HG03097 (cell line): Measurements from ENCODE around the gene KIF6.

Experiments
- ATAC-seq: cut with Tn5 transposase; IDR thresholded peaks from one replicate; pipeline ENCODE4 v1.9.1; 2021; ENCODE audit not compliant: unreplicated experiment, low FRiP score

The KIF6 gene

DNA sequence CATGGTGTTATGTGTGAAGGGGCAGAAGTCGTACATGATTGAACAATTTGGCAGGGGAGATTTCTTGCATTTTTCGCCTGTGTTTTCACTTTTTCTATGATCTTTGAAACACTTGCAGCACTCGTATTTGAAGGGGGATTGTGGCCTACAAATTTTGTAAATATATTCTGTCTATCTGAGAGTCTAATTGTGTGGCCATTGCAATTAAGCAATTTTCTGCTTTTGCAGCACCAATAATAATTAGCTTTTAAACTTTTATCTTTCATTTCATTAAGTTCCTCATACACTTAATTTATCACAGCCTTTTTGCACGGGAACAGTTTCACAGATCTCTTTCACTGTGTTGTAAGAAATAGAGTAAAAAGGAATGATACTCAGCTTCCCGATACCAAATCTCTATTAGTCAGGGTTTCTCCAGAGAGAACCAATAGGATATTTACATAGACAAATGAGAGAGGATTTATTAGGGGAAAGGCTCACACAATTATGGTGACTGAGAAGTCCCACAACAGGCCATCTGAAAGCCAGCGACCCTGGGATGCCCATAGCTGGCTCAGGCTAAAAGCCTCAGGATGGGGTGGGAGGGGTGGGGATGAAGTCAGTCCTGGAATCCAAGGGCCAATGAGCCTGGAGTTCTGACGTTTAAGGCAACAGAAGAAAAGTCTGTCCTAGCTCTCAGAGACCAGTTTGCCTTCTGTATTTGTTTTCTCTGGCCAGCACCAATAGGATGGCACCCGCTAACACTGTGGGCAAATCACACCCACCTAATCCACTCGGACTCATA, 58.3 kb downstream of the KIF6 start:
- ATAC-seq, result no peak

DNA sequence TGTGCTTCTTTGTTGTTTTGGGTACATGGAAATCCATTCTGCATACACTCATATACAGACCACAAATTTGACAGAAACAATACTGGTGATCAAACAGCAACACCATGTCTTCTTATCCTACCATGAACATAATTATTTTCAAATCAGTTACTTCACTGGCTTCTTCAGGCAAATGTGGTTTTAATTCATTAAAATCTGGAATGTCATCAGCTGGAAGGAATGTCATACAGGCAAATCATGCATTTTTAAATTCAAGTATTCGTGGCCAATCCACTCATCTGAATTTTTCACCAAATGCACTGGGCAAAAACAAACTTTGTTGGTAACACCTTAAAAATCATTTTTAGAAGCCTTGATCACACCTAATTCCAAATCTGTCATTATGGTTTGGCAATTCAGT, 59.3 kb downstream of the KIF6 start:
- ATAC-seq, result no peak

DNA sequence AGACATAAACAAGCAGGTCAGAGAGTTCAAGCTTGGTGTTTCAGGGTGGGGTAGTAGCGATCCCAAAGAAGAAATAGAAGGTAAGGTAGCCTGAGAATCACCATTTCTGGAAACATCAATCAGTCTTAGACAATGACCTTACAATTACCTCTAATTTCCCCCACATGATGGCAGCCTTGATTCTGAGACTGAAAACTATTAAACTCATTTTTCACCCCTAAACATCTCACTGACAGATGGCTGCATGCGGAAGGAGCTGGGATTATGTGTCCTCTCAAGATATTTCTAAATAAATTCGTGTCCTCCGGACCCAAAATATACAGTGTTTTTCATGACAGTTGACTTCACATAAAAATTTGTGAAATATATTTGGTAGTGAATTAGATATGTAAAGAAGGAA, 61.0 kb downstream of the KIF6 start:
- no peak for ATAC-seq

DNA sequence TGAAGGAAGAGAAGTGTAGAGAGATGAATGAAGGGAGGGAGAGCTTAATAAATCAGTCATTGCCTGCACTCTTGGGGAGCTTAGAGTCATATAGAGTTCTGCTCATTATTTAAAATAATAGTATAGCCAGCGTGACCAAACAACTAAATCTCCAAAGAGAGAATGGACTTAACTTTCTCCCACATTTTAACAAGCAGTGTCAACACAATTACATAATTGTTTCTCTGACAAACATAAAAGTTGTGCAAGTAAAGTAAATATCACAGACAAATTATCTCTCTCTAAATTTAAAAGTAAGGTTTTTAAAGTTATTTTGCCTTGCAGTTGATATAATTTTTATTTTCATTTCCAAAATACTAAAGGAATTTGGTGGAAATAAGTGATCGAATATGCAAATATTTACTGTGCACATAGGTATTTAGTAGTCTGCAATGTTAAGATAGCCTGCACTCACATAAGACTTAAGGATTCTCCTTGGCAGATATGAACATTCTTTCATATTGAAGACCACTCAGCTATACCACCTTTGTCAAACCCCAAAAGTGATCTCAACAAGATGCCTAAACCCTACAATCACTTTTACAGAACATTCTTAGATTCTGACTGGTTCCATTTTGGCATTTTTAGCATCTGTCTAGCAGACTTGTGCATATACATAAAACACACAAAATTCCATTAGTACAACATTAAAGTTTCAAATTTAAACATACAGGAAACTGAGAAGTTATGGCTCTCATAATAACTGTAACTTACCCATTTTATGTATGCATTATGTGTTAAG, 67.7 kb downstream of the KIF6 start:
- no peak for ATAC-seq

DNA sequence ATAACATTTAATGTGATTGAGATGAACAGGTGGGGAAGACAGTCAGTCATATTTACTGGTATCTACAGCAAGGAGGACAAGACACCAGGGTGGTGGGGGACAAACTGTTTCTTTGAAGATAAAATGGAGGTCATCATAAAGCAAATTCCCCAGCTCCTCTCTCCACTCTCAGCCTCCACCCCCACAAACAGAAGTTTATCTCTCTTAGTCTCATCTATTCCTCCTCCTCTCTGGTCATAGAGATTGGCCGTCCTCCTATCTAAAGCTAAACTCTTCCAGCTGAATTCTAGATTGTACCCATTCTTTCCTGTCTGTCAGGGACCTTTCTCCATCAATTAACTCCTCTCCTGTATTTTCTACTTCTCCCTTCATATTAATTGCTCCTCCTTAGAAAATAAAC, 71.1 kb downstream of the KIF6 start:
- ATAC-seq, result no peak

DNA sequence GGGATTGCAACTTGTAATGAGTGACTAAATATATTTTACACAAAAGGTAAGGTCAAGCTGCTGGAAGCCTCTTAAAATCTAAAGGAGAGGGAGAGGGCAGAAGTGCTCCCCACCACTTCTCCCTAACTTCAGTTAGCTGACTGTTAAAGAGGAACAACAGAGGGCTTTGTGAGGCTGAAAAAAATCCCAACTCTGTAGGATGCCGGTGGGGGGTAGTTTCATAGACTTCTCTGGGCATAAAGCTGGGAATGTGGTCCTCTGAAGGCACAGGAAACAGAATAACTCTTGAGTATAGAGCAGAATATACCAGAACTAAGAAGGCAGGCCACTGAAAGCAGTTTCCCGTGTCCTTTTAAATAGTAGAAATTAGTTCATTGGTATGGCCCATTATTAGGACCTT, 71.6 kb downstream of the KIF6 start:
- ATAC-seq, result no peak

DNA sequence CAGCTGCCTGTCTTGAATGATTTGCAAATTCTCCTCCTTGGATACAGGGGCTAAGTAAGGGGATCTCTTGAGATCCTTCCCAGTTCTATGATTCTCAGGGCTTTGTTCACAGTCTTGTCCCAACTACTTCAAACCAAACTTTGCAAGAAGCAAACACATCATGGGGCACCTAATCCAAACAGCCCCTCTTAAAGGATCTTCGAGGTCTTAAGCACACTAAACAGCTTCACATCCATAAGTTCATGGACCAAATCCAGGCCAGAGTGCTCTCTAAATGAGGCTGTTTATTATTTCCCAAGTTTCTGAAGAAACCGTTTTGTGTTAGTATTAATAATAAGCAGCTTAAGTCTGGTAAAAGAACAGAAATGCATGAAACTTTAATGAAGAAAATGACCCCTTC, 75.2 kb downstream of the KIF6 start:
- ATAC-seq, result no peak

DNA sequence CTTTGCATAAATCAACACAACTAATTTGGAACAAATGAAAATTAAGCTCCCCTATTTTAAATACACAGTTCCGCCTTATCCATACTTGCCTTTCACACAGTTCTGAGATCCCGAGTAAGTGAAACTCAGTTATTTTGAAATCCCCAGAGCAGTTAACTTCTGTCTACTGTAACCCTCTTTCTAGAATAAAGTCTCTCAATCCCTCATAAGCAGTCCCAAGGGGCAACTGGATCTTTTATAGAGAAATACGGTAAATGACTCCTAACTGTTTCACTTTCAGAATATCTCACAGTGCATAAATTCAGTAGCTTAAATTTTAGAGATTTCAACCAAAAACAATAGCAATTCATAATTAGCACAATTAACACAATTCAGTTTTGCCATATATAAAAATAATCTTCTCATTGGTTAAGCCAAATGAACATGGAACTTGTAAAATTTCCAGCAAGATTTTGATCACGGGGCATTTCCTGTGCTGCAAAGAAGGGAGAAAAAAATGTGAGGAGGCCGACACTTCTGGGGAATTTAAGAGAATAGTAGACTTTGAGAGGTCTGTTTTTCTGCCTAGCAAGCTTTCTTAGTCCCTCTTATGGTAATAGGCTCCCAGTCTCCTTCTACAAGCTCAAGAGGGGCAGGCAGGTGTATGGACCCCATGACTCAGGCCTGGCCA, 78.3 kb downstream of the KIF6 start:
- ATAC-seq, result no peak

DNA sequence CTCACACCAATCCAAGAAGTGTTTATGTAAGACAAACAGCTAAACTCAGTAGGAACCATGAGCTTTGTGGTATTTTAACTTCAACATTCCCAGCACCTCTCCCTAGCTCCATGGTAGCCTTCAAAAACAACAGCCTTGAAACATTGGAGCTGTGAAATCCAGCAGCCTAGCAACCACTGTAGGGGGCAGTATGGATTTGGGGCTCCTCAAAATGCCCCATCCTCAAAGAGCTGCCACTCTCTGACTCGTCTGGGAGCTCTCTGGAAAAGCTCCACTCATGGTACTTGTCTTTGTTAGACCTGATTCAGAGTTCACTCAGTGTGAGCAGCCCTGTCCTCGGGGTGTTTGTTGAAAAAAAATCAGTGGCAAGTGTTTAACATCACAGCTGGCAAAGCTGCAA, 82.9 kb downstream of the KIF6 start:
- ATAC-seq, result no peak

DNA sequence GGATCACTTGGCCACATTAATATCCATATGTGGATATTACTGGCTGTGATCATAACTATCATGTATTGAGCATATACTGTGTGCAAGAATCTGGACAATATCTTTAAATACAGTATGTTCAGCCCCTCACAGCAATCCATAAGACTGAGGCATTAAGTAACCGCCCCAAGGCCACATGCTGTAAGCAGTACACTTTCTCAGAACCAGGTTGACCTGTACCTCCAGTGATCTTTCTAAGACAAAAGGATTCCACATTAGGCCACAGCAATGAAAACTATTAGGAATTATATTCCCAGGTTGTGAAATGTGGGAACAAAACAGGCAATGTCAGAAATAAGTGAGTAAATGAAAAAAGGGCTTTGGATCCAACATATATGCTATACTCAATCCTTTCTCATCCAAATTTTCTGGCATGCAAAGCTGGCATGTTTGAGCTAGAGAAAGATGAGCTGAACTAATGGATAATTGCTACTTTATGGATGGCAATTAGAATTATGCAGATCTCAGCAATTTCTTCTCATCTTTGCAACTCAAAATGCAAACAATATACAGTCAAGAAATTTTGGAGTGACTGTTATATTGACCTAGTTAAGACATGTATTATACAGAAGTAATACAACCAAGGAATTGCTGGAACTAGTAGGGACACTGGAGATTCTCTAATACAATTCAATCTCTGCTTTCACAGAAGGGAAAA, 86.9 kb downstream of the KIF6 start:
- no peak for ATAC-seq

DNA sequence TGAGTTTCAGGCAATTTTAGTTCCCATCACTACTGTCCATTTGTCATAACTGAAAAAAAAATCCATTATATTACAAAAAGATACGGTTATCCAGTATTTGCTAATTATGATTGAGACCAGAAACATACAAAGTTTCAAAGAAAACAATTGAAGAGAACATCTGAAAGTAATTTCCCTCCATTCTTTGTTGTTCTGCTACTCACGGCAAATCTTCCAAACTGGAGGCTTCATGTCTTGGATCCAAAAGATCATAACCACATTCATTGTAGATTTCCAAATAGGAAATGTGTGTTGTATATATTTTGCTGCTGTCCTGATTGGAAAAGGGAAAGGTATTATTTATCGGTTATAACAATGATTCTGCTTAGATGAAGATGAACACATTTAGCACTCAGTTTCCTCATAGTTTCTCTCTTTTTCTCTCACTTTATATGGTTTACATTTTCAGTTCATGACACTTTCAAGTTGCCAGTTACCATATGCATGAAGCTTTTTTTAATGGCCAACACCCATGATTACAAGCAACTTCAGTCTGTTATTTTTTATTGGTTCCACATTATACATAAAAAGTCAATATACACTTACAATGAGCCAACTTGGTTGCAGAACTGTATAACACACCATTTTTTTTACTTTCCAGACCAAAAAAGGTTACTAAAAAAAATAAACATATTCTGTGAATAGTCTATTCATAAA, 90.4 kb downstream of the KIF6 start:
- no peak for ATAC-seq

DNA sequence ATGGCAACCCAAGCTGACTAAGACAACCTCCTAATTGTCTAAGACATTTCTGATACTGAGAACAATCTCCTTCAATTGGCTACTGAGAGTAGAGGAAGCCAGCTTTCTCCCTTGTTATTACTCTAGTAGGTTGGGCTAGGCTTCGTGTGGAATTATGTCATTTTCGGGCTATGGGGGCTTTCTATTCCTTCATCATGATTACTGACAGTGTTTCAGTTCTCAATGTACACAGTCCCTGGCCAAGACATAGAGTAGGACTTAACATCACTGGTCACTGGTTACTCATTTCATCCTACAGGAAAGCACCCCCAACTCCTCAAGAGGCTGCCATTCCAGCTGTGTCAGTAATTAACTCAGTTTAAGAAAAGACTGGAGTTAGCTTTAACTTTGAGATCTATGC, 100.0 kb downstream of the KIF6 start:
- no peak for ATAC-seq

DNA sequence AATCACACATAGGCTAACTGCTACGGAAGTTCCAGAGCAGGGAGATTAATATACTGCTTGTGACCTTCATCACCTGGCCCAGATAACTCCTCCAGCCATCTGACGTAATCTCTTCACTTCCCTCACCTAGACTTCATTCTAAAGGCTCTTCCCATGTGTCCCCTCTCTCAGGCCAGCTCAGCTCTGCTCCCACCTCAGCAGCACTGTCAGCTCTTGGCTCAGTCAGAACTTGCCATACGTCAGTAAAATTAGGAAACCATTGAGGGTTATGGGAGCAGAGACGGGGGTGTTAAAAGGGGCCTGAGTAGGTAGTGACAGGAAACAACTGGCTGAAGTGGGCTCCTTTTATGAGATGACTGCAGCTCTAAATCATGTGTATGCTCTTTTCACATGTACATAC, 101.5 kb downstream of the KIF6 start:
- ATAC-seq, result no peak

DNA sequence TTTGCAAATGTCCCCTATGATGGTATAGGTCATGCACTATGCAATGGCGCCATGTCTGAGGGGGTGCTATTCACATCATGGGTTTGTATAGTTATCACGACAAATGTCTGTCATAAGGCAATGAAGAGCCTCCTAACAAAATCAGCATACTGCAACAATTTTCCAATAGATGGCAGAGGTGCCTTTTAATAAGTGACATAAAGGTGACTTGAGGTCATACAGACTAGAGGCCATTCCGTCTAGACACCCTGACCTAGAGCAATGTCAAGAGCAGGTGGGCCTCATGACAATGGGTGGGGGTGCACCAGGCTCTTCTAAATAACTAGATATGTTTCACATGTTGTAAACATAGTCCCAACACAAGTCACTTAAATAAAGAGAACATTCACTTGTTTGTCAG, 107.7 kb downstream of the KIF6 start:
- no peak for ATAC-seq

DNA sequence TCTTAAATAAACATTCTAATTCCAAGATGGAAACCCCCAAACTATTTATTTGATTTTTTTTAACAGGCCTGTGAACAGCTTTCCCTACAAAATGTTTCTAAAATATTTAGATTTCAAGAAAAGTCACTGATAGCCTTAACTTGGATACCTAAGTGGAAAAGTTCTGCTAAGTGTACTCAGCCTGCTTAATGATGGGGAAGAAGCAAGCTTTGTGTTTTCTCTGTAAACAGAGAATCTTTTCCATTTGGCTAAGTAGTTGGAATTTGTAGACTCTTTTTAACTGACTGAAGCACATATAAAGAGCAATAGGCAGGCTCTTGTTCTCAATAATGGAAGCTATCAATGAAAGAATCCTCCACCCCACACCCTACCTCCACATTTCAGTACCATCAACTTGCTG, 108.2 kb downstream of the KIF6 start:
- no peak for ATAC-seq

DNA sequence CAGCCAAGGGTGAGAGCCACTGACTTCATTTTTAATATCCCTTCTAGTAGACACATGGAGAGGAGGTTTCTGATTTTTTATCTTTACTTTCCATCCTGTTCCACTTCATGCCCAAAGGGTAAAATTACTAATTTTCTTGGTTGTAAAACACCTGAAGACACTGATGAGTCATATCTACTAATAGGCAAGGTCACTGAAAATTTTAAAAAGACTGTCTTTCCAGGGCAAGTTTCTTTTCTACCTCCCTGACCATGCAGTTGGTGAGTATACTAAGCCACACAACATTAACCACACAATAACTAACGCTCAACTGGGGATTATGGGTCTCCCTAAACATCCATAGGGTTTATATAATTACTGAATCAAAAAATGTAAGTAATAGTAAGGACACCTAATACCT, 109.6 kb downstream of the KIF6 start:
- ATAC-seq, result no peak

DNA sequence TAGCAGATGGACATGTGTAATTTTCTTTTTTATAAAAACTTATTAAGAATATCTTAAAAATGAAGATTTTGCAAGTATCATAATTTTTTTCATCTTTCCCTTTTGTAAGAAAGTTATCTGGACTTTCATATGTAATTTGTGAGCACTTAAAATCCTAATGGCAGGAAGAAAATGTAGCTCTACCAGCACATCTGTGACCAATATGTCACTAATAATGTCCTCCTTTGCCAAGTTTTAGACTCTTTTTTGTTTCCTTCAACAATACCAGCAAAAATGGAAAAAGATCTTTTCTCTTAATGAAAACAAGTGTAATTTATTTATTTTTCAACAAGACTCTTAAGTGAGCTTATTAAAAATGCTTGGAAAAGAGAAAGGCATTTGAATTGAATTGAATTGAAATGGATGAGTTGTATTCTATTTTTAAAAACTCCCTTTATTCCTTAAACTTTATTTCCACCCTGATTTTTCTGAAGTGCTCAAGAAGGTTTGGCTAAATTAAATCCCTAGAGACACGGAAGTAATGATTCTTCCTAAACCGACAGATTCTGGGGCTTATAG, 110.7 kb downstream of the KIF6 start:
- ATAC-seq, result no peak

DNA sequence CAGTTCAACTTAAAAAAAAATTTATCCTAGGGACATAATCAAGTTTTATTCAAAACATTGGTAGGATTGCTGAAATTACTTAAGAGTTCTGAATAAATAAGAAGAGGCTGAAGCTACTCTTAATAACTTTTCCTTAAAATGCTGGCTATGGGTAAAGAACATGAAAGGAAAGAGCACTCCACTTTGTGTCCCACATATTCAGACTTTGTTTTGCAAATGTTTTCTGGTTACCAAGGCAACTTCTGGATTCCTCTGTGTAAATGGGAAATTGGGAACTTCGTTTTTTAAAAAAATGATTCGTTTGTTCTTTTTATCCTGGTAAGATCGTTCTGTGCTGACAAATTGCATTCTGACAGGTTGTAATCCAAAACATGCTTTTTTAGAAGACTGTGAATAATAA, 115.0 kb downstream of the KIF6 start:
- ATAC-seq, result no peak

DNA sequence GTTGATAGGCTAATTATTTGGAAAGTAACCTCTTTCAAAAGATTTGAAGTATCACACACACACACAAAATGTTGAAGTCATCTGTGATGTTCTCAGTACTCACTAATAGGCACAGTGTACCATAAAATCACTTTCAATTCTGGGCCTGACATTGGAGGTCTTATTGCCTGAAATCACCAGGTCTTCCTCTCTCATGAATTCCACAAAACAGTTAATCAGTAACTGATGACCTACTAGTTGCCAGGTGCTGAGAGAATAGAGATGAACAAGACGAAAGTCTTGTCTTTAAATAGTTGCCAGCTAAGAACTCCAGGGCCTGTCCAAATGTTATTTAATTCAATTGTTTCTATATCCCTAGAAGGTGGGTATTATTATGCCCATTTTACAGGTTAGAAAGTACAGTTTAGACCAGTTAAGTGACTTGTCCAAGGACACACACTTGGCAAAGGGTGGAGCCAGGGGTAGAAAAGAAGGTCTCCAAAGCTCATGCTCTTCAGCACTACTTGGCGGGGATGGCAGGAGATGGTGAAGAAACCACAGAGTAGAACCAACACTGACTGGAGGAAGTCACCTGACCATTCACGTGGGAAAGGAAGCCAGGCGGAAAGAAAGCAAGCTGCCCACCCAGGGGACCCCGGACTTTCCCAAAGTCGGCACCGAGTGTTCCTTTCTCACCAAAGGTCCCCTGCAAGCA, 116.4 kb downstream of the KIF6 start:
- ATAC-seq, result peak; percentile 68
